ENCODE measurements around the gene IL12B.
"Not testable (repeated sequence)": the region's sequence is repeated elsewhere in the genome, so short reads cannot be mapped to it uniquely, and the experiment has no call there.

Gene IL12B

GRCh38 chr5:159286420-159287035, 43.8 kb downstream of the IL12B start:
- DNase-seq = no peak

- no peak for DNase-seq
Observed at GRCh38 chr5:159274676-159275075, 55.6 kb downstream of the IL12B start.

GRCh38 chr5:159273923-159274322, 56.4 kb downstream of the IL12B start:
- DNase-seq = no peak

- no peak for DNase-seq
Observed at GRCh38 chr5:159269723-159270122, 60.6 kb downstream of the IL12B start.

GRCh38 chr5:159266764-159267163, 63.5 kb downstream of the IL12B start:
- DNase-seq = not testable (repeated sequence)
